Adipocyte (in vitro differentiated cells): ENCODE measurements around the gene MAGEB1.
A peak's percentile ranks its signal among the peaks of the same experiment; 100 is the strongest.

ENCODE experiments used
- DNase-seq: peaks from one replicate; pipeline ENCODE4 v3.0.0-alpha.2; 2015; ENCODE audit warnings: low read depth
- H3K27me3 ChIP-seq: replicated peaks from 2 replicates; pipeline ENCODE4 v1.7.0; 2013; ENCODE audit warnings: mild to moderate bottlenecking, low read length, moderate library complexity; ENCODE audit not compliant: control insufficient read depth, insufficient read depth
- H3K36me3 ChIP-seq: 2 replicates; pipeline ENCODE4 v1.7.0; 2013; ENCODE audit warnings: low read length, mild to moderate bottlenecking, moderate library complexity; ENCODE audit not compliant: control insufficient read depth, insufficient read depth, severe bottlenecking
- H3K4me1 ChIP-seq: 2 replicates; pipeline ENCODE4 v1.7.0; 2013; ENCODE audit warnings: mild to moderate bottlenecking, low read length, moderate library complexity; ENCODE audit not compliant: control insufficient read depth, insufficient read depth
- H3K4me3 ChIP-seq: 2 replicates; pipeline ENCODE4 v1.7.0; 2013; ENCODE audit warnings: mild to moderate bottlenecking, low read length, moderate library complexity
- H3K9ac ChIP-seq: 2 replicates; pipeline ENCODE4 v1.7.0; 2013; ENCODE audit warnings: mild to moderate bottlenecking, low read length, moderate library complexity
- H3K9me3 ChIP-seq: 2 replicates; pipeline ENCODE4 v1.7.0; 2013; ENCODE audit warnings: mild to moderate bottlenecking, low read length, moderate library complexity; ENCODE audit not compliant: control insufficient read depth

MAGEB1 gene

GRCh38 chrX:30301208-30301607 lies 54.3 kb downstream of the MAGEB1 start:
- Histone ChIP-seq H3K36me3 (no peaks in the 10 kb centered on the region), H3K4me1 (peaks cover 21% of the 10 kb centered on the region), H3K9me3 (no peaks in the 10 kb centered on the region), H3K27me3 (peaks cover 12% of the 10 kb centered on the region), H3K9ac (peak overlapping the region; percentile 28), H3K4me3 (peak overlapping the region; percentile 40)
- DNase-seq, result no peak
